Prostate gland (tissue), 2 donors: ENCODE data around the gene KAZN. TPM values are rescaled to one million over a fixed set of nuclear protein-coding genes. Genes with fewer than 3 reads are reported as not detected.

Source experiments
- DNase-seq: peaks from one replicate; pipeline ENCODE4 v3.0.0-alpha.2; 2019; ENCODE audit warnings: low spot score
- H3K27ac ChIP-seq, 2 donors: fragments of 200-600 bp; sonication (generic); 2 replicates each; pipeline ENCODE4 v1.5.1; 2017 to 2019
- H3K27me3 ChIP-seq: fragments of 200-600 bp; sonication (generic); replicated peaks from 2 replicates; pipeline ENCODE4 v1.5.1; 2019; ENCODE audit not compliant: insufficient read depth
- H3K36me3 ChIP-seq, 2 donors: fragments of 200-600 bp; sonication (generic); 1 replicate in 1 of 2; 2 replicates in 1 of 2; pipeline versions ENCODE4 v1.5.1 to v1.8.1; 2017 to 2019
- H3K4me1 ChIP-seq: fragments of 200-600 bp; sonication (generic); replicated peaks from 2 replicates; pipeline ENCODE4 v1.5.1; 2019
- H3K4me3 ChIP-seq, 2 donors: fragments of 200-600 bp; sonication (generic); 2 replicates each; pipeline ENCODE4 v1.5.1; 2017 to 2019
- H3K9me3 ChIP-seq: fragments of 200-600 bp; sonication (generic); 2 replicates; pipeline ENCODE4 v1.5.1; 2017
- POLR2A ChIP-seq: fragments of 450-650 bp; IDR thresholded peaks from one replicate; pipeline ENCODE4 v1.6.1; 2016; ENCODE audit warnings: antibody characterized with exemption, mild to moderate bottlenecking
- POLR2AphosphoS5 ChIP-seq: sonication (generic); formaldehyde crosslinking; IDR thresholded peaks from one replicate; pipeline ENCODE4 v1.6.1; 2017; ENCODE audit warnings: antibody characterized with exemption
- WGBS: methylation state at CpG from one replicate; pipeline ENCODE4 v1.1.5; 2018; 5-methylcytosine and 5-hydroxymethylcytosine counted together
- intact Hi-C: fragments of 100-400 bp; cut with DNase I; formaldehyde crosslinking; loops from one replicate; pipeline ENCODE4 v1.14.2; 2022
- total RNA-seq, 2 donors: library from RNA; depleted of rRNA; stranded (reverse); fragments of >200 nt; gene quantifications; one replicate each; pipeline ENCODE4 v1.1.0, GENCODE V29; 2016
- TF ChIP-seq, protein P1 (sequence below), 4 experiments: fragments of 200-600 bp in 2 of 4; fragments of 450-650 bp in 2 of 4; sonication (generic) in 2 of 4; IDR thresholded peaks; 1 replicate in 3 of 4; 2 replicates in 1 of 4; pipeline ENCODE4 v1.5.1; 2016 to 2019; ENCODE audit warnings: antibody characterized with exemption in 4 of 4, mild to moderate bottlenecking in 2 of 4, moderate library complexity in 2 of 4

Gene KAZN
- total RNA-seq, 2 donors from 2014 or later = 8.3 to 12.7 TPM

DNA sequence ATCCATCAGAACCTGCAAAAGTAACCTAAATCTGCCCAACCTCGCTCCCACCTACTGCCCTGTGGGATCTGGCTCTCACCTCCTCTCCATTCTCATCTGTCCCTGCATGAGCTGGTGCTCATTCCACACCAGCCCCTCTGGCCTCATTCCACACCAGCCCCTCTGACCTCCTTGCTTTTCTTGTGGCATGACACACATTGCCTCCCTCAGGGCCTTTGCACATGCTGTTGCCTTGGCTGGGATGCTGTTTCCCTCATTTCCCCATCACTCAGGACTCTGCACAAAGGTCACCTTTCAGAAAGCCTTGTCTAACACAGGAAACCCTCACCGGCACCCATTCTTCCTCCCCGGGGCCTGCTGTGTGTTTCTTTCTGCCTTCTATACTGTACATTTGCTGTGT is 197.1 kb downstream of the KAZN start:
- no peak overlapping the region for H3K27ac ChIP-seq
- no peaks in the 10 kb centered on the region for H3K4me1 ChIP-seq
- no peak overlapping the region for H3K4me3 ChIP-seq
- intact Hi-C loops = no loop called here
- no peaks in the 10 kb centered on the region for H3K9me3 ChIP-seq
- DNase-seq = no peak
- H3K27me3 ChIP-seq = no peaks in the 10 kb centered on the region
- 97% methylated on average over 3 of the region's 3 CpGs for WGBS
- H3K36me3 ChIP-seq = no peaks in the 10 kb centered on the region
- no peak for TF ChIP-seq POLR2A
- no peak for TF ChIP-seq POLR2AphosphoS5
- TF ChIP-seq, protein P1, sequence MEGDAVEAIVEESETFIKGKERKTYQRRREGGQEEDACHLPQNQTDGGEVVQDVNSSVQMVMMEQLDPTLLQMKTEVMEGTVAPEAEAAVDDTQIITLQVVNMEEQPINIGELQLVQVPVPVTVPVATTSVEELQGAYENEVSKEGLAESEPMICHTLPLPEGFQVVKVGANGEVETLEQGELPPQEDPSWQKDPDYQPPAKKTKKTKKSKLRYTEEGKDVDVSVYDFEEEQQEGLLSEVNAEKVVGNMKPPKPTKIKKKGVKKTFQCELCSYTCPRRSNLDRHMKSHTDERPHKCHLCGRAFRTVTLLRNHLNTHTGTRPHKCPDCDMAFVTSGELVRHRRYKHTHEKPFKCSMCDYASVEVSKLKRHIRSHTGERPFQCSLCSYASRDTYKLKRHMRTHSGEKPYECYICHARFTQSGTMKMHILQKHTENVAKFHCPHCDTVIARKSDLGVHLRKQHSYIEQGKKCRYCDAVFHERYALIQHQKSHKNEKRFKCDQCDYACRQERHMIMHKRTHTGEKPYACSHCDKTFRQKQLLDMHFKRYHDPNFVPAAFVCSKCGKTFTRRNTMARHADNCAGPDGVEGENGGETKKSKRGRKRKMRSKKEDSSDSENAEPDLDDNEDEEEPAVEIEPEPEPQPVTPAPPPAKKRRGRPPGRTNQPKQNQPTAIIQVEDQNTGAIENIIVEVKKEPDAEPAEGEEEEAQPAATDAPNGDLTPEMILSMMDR (IDR thresholded peaks at IDR 0.05) = no peak

- no peak for DNase-seq
- no peaks in the 10 kb centered on the region for H3K27me3 ChIP-seq
- TF ChIP-seq POLR2A (no peak), POLR2AphosphoS5 (no peak)
- TF ChIP-seq, protein P1 (IDR thresholded peaks at IDR 0.05) = no peak
- no peaks in the 10 kb centered on the region for H3K9me3 ChIP-seq
- no peak overlapping the region for H3K27ac ChIP-seq
- no peaks in the 10 kb centered on the region for H3K4me1 ChIP-seq
- WGBS = 94% methylated on average over 5 of the region's 5 CpGs
- no peaks in the 10 kb centered on the region for H3K36me3 ChIP-seq
- intact Hi-C loops = no loop called here
- H3K4me3 ChIP-seq = no peak overlapping the region
Measured at GRCh38 chr1:14800014-14800413, 201.5 kb downstream of the KAZN start.

GRCh38 chr1:14800500-14801076 is 202.1 kb downstream of the KAZN start:
- WGBS = 77% methylated on average over 9 of the region's 9 CpGs
- no peaks in the 10 kb centered on the region for H3K4me1 ChIP-seq
- intact Hi-C loops = no loop called here

DNA sequence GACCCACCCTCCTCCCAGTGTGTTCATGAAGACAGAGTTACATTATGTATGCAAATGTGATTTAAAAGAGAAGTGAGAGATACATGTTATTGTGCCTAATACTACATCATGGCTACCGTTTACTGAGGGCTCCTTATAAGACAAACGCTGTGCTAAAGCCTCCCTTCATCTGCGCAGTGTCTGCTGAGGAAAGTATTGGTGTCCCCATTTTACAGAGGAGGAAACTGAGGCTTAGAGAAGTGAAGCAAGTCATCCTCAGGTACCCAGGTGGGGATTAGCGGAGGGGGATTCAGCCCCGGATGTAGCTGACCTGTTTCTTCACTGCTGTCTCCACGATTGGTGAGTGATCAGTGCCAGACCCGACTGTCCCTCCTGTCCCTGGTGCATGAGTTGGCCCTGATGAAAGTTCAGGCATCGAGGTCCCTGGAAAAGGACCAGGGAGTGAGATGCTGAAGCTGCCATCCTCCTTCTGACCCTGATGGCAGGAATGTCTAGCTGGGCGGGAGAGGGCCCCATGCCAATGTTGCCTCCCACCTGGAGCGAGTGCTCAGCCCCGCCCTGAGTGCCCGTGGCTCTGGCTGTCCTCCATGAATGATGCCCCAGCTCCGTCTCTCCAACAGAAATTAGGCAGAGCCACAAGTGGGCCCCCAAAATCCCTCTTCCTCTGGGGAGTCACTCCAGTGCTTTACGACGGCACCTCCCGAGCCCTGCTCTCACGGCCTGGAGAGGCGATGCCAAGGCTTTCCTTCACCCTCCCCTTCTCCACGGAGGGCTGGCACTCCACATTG is 204.7 kb downstream of the KAZN start:
- no peak for DNase-seq
- intact Hi-C loops = no loop called here
- no peak overlapping the region for H3K4me3 ChIP-seq
- H3K27me3 ChIP-seq = no peaks in the 10 kb centered on the region
- H3K4me1 ChIP-seq = no peaks in the 10 kb centered on the region
- H3K36me3 ChIP-seq = no peaks in the 10 kb centered on the region
- no peak for TF ChIP-seq POLR2A
- TF ChIP-seq POLR2AphosphoS5 = no peak
- TF ChIP-seq, protein P1 (IDR thresholded peaks at IDR 0.05) = no peak
- 80% methylated on average over 19 of the region's 19 CpGs for WGBS
- H3K27ac ChIP-seq = no peak overlapping the region
- H3K9me3 ChIP-seq = no peaks in the 10 kb centered on the region

More at GRCh38 chr1:14800500-14801076, 202.1 kb downstream of the KAZN start:
- H3K27me3 ChIP-seq = no peaks in the 10 kb centered on the region
- TF ChIP-seq POLR2AphosphoS5 (no peak), POLR2A (no peak)
- TF ChIP-seq, protein P1 (IDR thresholded peaks at IDR 0.05) = no peak
- no peaks in the 10 kb centered on the region for H3K9me3 ChIP-seq
- no peaks in the 10 kb centered on the region for H3K36me3 ChIP-seq
- H3K27ac ChIP-seq = no peak overlapping the region
- H3K4me3 ChIP-seq = no peak overlapping the region
- no peak for DNase-seq

GRCh38 chr1:14804626-14805025 is 206.1 kb downstream of the KAZN start:
- WGBS = 84% methylated on average over 5 of the region's 5 CpGs
- Histone ChIP-seq H3K36me3 (no peaks in the 10 kb centered on the region), H3K4me3 (no peak overlapping the region), H3K4me1 (no peaks in the 10 kb centered on the region), H3K27me3 (no peaks in the 10 kb centered on the region), H3K9me3 (no peaks in the 10 kb centered on the region), H3K27ac (no peak overlapping the region)
- DNase-seq = no peak
- intact Hi-C loops = no loop called here
- TF ChIP-seq, protein P1 (IDR thresholded peaks at IDR 0.05) = no peak
- TF ChIP-seq POLR2AphosphoS5 = no peak
